Large intestine (tissue), 12 donors: Measurements from ENCODE around the gene RPH3AL. TPM values are rescaled to one million over a fixed set of nuclear protein-coding genes. Genes with fewer than 3 reads are reported as not detected.
A peak's percentile ranks its signal among the peaks of the same experiment; 100 is the strongest.

ENCODE experiments used
- DNase-seq, 2 donors: peaks; one replicate each; pipeline versions ENCODE4 v3.0.0 to v3.0.0-alpha.2; 2013
- H3K27ac ChIP-seq: one replicate; pipeline ENCODE4 v1.5.1; 2013; ENCODE audit warnings: low read length
- H3K27me3 ChIP-seq: 2 replicates; pipeline ENCODE4 v1.6.1; 2013; ENCODE audit warnings: low read length; ENCODE audit not compliant: control insufficient read depth, insufficient read depth
- H3K36me3 ChIP-seq: 2 replicates; pipeline ENCODE4 v1.6.1; 2013; ENCODE audit warnings: low read length; ENCODE audit not compliant: control insufficient read depth, insufficient read depth
- H3K4me1 ChIP-seq: one replicate; pipeline ENCODE4 v1.6.1; 2013; ENCODE audit warnings: low read length; ENCODE audit not compliant: control insufficient read depth, insufficient read depth
- H3K4me3 ChIP-seq: one replicate; pipeline ENCODE4 v1.5.1; 2013; ENCODE audit warnings: low read length
- H3K9me3 ChIP-seq: one replicate; pipeline ENCODE4 v1.6.1; 2013; ENCODE audit warnings: mild to moderate bottlenecking, low read depth, low read length, moderate library complexity; ENCODE audit not compliant: control insufficient read depth
- WGBS: methylation state at CpG from one replicate; pipeline ENCODE4 v1.1.5; 2013; ENCODE audit warnings: low lambda C conversion rate; ENCODE audit not compliant: insufficient coverage; 5-methylcytosine and 5-hydroxymethylcytosine counted together
- long read RNA-seq, 11 donors: transcript quantifications; one replicate each; lab custom pipeline, GENCODE V29; 2026
- polyA plus RNA-seq: library from polyadenylated mRNA; unstranded; fragments of 120-200 nt; gene quantifications from one replicate; pipeline ENCODE4 v1.2.1, GENCODE V29; 2013

Gene RPH3AL, protein sequence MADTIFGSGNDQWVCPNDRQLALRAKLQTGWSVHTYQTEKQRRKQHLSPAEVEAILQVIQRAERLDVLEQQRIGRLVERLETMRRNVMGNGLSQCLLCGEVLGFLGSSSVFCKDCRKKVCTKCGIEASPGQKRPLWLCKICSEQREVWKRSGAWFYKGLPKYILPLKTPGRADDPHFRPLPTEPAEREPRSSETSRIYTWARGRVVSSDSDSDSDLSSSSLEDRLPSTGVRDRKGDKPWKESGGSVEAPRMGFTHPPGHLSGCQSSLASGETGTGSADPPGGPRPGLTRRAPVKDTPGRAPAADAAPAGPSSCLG
- 8.2 TPM for polyA plus RNA-seq
- long read RNA-seq, donor 1 = 0 reads
- long read RNA-seq, donor 2, partial matches to known transcripts = 0 of 1 reads
- long read RNA-seq, donor 2, other reads (novel, unspliced or antisense) = 0 of 1 reads
- long read RNA-seq, donor 3 = 0 reads
- long read RNA-seq, donor 4 = 0 reads
- long read RNA-seq, donor 5, partial matches to known transcripts = 0 of 2 reads
- long read RNA-seq, donor 5, other reads (novel, unspliced or antisense) = 0 of 2 reads
- long read RNA-seq, donor 6, partial matches to known transcripts = 0 of 1 reads
- long read RNA-seq, donor 6, other reads (novel, unspliced or antisense) = 0 of 1 reads
- long read RNA-seq, donor 7 = 0 reads
- long read RNA-seq, donor 8, partial matches to known transcripts = 0 of 2 reads
- long read RNA-seq, donor 8, other reads (novel, unspliced or antisense) = 0 of 2 reads
- long read RNA-seq, donor 9, partial matches to known transcripts = 0 of 2 reads
- long read RNA-seq, donor 9, other reads (novel, unspliced or antisense) = 0 of 2 reads
- long read RNA-seq, donor 10 = 0 reads
- long read RNA-seq, donor 11 = 0 reads

GRCh38 chr17:352421-353212 lies at the start of gene RPH3AL:
TSS of gene RPH3AL (minus strand) at chr17:352807. CDS start at chr17:327543, 25,264 bp downstream.
- no peaks in the 10 kb centered on the region for H3K36me3 ChIP-seq
- H3K4me1 ChIP-seq = peaks cover 63% of the 10 kb centered on the region
- H3K27ac ChIP-seq = peak within 1 kb of the TSS; percentile 89
- no peaks in the 10 kb centered on the region for H3K27me3 ChIP-seq
- peak within 1 kb of the TSS; percentile 25 for H3K4me3 ChIP-seq
- H3K9me3 ChIP-seq = peaks cover 6% of the 10 kb centered on the region
- WGBS = 40% methylated on average over 1 of the region's 22 CpGs
- DNase-seq = peak; percentile 89 to 98

DNA sequence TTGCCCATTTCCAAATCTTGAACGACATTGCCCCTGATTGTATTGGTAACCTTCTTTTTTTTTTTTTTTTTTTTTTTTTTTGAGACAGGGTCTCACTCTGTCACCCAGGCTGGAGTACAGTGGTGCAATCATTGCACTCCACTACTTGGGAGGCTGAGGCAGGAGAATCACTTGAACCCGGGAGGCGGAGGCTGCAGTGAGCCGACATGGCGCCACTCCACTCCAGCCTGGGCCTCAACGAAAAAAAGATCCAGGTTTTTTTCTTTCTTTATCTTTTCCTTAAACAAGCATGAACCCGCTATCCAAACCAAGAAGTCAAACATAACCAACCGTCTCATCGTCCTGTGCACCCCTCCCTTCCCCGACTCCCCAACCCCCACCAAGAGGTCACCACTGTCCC lies 47.6 kb upstream of the RPH3AL start:
- no peaks in the 10 kb centered on the region for H3K9me3 ChIP-seq
- no peaks in the 10 kb centered on the region for H3K36me3 ChIP-seq
- H3K4me3 ChIP-seq = no peak overlapping the region
- H3K27me3 ChIP-seq = no peaks in the 10 kb centered on the region
- 35% methylated on average over 2 of the region's 10 CpGs for WGBS
- DNase-seq = no peak
- no peak overlapping the region for H3K27ac ChIP-seq
- no peaks in the 10 kb centered on the region for H3K4me1 ChIP-seq

DNA sequence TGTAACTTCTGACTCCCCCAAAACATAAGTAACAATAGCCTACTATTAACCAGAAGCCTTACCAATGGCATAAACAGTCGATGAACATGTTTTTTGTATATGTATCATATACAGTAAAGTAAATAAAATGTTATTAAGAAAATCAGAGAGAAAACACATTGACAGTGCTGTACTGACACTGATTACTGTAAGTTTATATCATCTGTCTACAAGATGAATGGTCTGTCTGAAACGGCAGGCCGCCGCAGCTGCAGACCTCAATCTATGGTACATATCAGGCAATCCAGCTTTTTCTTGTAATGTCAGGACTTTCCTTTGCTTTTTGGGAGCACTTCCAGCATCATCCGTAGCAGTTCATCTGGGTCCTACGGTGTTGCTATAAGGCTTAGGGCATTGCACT lies 44.2 kb upstream of the RPH3AL start:
- DNase-seq = no peak
- Histone ChIP-seq H3K27me3 (no peaks in the 10 kb centered on the region), H3K4me1 (peaks cover 3% of the 10 kb centered on the region), H3K36me3 (no peaks in the 10 kb centered on the region), H3K27ac (no peak overlapping the region), H3K9me3 (no peaks in the 10 kb centered on the region), H3K4me3 (no peak overlapping the region)
- WGBS = no CpG with 5 or more reads among the region's 6 CpGs

DNA sequence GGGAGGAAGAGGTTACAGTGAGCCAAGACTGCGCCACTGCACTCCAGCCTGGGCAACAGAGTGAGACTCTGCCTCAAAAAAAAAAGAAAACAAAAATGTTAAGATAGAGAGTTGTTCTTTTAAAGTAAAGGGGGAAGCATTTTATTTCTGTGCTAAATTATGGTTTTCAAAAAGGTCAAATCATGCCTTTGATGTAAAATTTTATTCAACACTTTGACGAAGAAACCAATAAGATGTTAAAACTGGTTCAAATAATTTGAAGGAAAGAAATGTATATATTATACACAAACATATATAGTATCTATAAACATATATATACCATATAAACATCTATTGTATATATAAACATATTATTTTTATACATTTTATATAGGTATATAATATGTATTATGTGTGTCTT lies 43.4 kb upstream of the RPH3AL start:
- Histone ChIP-seq H3K4me1 (peaks cover 3% of the 10 kb centered on the region), H3K9me3 (no peaks in the 10 kb centered on the region), H3K27ac (no peak overlapping the region), H3K27me3 (no peaks in the 10 kb centered on the region), H3K36me3 (no peaks in the 10 kb centered on the region), H3K4me3 (no peak overlapping the region)
- WGBS = no CpG with 5 or more reads among the region's 2 CpGs
- DNase-seq = no peak

DNA sequence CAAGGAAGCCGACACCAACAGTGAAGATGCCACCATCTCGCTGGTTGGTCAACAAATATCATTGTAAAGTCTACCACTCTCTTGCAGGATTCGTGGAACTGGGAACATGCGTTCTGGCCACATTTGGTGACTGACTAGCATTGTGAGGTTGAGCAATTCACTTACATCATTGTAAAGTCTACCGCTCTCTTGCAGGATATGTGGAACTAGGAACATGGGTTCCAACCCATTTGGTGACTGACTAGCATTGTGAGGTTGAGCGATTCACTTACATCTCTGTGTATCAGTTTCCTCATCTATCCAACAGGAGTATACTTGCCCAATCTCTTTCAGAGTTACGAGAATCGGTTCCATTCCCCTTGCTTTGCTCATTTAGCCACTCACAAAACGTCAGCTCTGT lies 42.6 kb upstream of the RPH3AL start:
- 100% methylated on average over 1 of the region's 9 CpGs for WGBS
- Histone ChIP-seq H3K27me3 (no peaks in the 10 kb centered on the region), H3K9me3 (no peaks in the 10 kb centered on the region), H3K4me1 (peaks cover 3% of the 10 kb centered on the region), H3K36me3 (no peaks in the 10 kb centered on the region), H3K27ac (no peak overlapping the region), H3K4me3 (no peak overlapping the region)
- DNase-seq = no peak

DNA sequence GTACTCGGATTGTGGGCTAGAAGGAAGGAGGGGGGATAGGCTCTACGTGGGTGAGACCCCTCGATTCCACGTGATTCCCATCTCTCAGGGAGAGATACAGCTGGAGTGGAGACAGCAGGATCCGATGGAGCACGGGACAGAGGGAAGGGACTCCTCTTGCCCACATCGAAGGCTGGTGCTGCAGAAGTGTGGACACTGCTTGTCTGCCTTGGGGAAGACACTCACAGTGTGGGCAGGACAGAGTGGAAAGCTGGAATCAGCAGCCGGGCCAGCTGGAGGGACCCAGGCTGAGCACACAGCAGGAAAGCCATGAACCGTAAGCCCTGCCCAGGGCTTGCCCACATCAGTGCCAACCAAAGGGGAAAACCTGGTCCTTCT lies 42.1 kb upstream of the RPH3AL start:
- Histone ChIP-seq H3K27ac (no peak overlapping the region), H3K4me1 (peaks cover 3% of the 10 kb centered on the region), H3K36me3 (no peaks in the 10 kb centered on the region), H3K27me3 (no peaks in the 10 kb centered on the region), H3K9me3 (no peaks in the 10 kb centered on the region), H3K4me3 (no peak overlapping the region)
- no peak for DNase-seq
- no CpG with 5 or more reads among the region's 9 CpGs for WGBS

DNA sequence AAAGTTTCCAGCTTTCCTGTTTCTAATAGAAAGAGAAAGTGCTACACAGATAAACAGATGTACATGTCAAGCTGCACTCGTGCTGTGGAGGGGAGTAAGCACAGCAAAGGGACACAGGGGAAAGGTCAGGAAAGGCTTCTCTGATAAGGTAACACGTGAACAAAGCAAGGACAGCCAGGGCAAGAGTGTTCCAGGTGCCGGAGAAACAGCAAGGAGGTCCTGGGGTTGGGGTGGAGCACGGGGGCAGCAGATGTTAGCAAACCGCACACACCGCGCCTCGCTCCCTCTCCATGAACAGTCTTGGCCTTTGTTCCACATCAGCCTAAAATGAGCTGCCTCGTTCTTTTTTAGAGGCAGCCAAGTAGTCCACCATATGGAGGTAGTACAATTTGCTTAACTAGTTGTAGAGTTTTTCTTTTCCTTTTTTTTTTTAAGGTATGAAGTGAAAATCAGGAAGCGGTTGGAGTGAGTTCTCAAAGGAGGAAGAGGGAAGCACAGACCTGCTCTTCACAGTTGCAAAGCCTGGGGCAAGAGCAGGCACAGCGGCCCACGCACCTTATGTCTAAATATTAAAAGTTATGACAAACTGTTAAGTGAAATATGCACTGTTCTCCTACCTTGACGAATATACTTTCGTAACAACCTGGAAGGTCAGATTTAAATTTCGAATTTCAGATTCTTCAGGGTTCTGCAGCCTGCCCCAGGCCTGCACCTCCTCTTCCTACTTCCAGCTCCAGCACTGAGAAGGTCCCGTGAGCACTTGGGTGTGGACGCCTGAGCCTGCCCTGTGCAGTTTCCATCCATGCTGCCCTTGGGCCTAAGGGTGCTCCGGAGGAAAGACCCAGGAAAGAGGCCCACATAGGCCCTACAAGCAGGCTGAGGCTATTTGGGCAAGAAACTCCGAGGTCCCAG lies 41.5 kb upstream of the RPH3AL start:
- Histone ChIP-seq H3K9me3 (no peaks in the 10 kb centered on the region), H3K4me3 (no peak overlapping the region), H3K27ac (no peak overlapping the region), H3K36me3 (no peaks in the 10 kb centered on the region), H3K27me3 (no peaks in the 10 kb centered on the region), H3K4me1 (peaks cover 3% of the 10 kb centered on the region)
- DNase-seq = peak; percentile 56 to 82
- WGBS = no CpG with 5 or more reads among the region's 19 CpGs

DNA sequence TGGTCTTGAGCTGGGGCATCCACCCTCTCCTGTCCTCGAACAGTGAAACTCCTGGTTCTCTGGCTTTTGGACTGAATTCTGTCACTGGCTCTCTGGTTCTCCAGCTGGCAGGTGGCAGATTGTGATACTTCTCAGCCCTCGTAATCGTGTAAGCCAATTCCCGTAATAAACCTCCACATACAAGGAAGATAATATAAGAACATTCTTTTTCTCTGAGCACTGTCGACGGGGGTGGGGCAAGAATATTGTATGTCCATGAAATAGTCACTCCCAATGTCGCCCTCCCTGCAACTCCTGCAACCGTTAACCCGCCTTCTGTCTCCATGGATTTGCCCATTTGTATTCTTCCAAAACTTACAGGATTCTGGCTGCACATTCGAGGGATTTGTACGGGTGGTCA lies 39.2 kb upstream of the RPH3AL start:
- Histone ChIP-seq H3K27ac (no peak overlapping the region), H3K4me1 (peaks cover 3% of the 10 kb centered on the region), H3K4me3 (no peak overlapping the region), H3K36me3 (no peaks in the 10 kb centered on the region), H3K27me3 (no peaks in the 10 kb centered on the region), H3K9me3 (no peaks in the 10 kb centered on the region)
- DNase-seq = no peak
- 94% methylated on average over 3 of the region's 11 CpGs for WGBS

GRCh38 chr17:390025-390424 lies 37.4 kb upstream of the RPH3AL start:
- H3K4me3 ChIP-seq = no peak overlapping the region
- DNase-seq = no peak
- peaks cover 8% of the 10 kb centered on the region for H3K4me1 ChIP-seq
- WGBS = 100% methylated on average over 1 of the region's 12 CpGs
- no peaks in the 10 kb centered on the region for H3K27me3 ChIP-seq
- no peaks in the 10 kb centered on the region for H3K36me3 ChIP-seq
- no peak overlapping the region for H3K27ac ChIP-seq
- H3K9me3 ChIP-seq = peaks cover 3% of the 10 kb centered on the region
